Daoy (cell line): ENCODE measurements around the gene PBXIP1. TPM values are rescaled to one million over a fixed set of nuclear protein-coding genes. Genes with fewer than 3 reads are reported as not detected.
"Not testable (repeated sequence)": the region's sequence is repeated elsewhere in the genome, so short reads cannot be mapped to it uniquely, and the experiment has no call there.

Experiments used
- DNase-seq: peaks from one replicate; pipeline ENCODE4 v3.0.0-alpha.2; 2015; ENCODE audit warnings: low read depth
- total RNA-seq: library from RNA; depleted of rRNA; stranded (reverse); fragments of >200 nt; shearing (Covaris generic); gene quantifications from 2 replicates; pipeline ENCODE4 v1.2.3, GENCODE V29; 2014

PBXIP1 gene
- total RNA-seq, 1 experiment from 2014 or later, result 10.9 TPM

DNA sequence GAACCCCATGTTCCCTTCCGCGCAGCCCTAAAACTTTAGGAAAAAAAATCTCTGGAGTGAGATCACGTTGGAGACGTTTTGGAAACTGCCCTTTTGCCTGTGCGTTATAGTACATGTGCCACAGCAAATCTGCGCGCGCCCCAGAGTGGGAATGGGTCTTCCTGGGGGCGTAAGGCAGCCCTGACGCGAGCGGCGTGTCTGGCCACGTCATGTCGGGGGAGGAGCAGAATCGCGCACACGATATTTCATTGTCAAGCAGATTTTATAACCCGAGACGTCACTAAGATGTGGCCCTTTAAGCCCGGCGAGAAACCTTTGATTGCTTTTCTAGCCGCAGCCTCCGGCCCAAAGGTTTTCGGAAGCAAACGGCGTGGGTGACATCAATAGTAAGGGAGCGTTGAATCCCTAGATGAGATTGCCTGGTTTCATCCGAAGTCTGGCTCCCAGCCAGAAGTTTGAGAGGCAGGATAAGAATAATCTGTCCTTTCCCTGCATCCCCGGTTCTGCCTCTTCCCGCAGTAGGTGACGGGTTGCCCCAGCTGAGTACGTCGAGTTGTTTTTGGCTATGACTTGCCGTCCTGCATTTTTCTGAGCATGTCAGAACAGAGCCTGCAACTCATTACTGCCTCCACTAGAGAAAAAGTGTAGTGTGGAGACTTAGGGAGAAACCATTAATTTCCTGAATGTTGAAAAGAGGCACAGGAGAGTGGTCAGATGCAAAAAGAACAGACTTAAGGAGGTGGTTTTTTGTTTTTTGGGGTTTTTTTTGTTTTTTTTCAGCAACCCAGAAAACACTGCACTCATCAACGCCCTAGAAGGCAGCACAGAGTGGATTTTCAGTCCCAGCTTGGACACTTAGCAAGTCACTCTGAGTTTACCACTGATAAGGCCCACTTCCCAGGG is 18.6 kb downstream of the PBXIP1 start:
- DNase-seq, result peak; percentile 94

- peak; percentile 96 for DNase-seq
Measured at GRCh38 chr1:154936555-154937084, 19.3 kb downstream of the PBXIP1 start, which contains the start of gene PMVK. TSS of gene PMVK (minus strand) at chr1:154936719. CDS start at chr1:154936685, 34 bp downstream.

GRCh38 chr1:154935749-154936554 is 19.9 kb downstream of the PBXIP1 start:
- DNase-seq, result no peak

DNA sequence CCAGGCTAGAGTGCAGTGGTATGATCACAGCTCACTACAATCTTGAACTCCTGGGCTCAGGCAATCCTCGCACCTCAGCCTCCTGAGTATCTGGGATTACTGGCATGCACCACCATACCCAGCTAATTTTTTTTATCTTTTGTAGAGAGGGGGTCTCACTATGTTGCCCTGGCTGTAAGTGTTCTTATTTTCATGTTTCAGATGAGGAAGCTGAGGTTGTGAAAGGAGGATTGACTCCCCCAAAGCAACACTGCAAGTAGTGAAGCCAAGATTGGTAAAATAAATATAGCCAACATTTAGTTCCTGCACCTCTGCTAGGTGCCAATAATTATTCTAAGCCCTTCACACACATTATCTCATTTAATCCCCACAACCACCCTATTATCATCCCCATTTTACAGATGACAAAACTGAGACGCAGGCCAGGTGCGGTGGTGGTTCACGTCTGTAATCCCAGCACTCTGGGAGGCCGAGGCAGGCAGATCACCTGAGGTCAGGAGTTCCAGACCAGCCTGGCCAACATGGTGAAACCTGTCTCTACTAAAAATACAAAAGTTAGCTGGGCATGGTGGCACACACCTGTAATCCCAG is 21.4 kb downstream of the PBXIP1 start:
- no peak for DNase-seq

DNA sequence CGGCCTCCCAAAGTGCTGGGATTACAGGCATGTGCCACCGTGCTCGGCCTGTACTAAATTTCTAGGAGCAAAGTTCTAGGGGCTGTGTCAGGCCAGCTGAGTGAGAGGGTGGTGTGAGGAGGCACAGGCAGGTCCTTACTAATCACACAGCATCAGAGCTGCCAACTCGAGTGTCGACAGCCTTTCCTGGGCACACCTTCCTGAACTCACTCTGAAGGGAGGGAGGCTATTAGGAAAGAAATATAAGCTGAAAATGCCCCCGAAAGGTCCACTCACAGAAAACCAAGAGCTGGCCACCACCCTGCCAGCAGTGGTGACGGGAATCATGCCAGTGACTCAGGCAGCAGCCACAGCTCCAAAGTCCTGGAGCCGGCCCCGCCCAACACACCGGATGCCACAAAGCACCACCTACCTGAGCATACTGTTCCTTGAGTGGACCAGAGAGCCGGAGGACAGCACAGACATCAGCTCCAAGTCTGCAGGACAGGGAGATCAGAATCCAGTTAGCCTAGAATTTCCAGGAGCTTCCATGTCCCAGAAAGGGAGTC is 23.9 kb downstream of the PBXIP1 start:
- peak; percentile 82 for DNase-seq

DNA sequence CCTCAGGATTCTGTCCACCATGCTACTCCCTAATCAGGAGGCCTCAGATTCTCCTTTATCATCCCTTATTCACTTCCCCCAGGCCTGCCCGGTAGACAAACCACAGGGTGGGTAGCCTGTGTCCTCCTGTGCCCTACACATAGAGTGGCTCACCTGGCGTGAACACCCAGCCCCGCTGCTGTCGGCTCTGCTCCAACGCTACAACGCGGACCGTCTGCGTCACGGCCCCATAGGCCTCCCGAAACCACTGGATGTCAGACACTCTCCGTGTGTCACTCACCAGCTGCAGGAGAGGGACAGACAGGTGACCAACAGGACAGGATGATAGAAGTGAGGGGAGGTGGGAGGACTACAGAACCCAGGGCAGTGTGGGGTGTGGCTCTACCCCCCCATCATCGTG is 29.7 kb downstream of the PBXIP1 start:
- no peak for DNase-seq

- DNase-seq, result no peak
Measured at GRCh38 chr1:154925335-154926170, 30.3 kb downstream of the PBXIP1 start.

- DNase-seq, result no peak
Measured at GRCh38 chr1:154923695-154924094, 32.2 kb downstream of the PBXIP1 start.

- no peak for DNase-seq
Measured at GRCh38 chr1:154913273-154913672, 42.6 kb downstream of the PBXIP1 start.

GRCh38 chr1:154912755-154913154 is 43.1 kb downstream of the PBXIP1 start:
- DNase-seq, result no peak

DNA sequence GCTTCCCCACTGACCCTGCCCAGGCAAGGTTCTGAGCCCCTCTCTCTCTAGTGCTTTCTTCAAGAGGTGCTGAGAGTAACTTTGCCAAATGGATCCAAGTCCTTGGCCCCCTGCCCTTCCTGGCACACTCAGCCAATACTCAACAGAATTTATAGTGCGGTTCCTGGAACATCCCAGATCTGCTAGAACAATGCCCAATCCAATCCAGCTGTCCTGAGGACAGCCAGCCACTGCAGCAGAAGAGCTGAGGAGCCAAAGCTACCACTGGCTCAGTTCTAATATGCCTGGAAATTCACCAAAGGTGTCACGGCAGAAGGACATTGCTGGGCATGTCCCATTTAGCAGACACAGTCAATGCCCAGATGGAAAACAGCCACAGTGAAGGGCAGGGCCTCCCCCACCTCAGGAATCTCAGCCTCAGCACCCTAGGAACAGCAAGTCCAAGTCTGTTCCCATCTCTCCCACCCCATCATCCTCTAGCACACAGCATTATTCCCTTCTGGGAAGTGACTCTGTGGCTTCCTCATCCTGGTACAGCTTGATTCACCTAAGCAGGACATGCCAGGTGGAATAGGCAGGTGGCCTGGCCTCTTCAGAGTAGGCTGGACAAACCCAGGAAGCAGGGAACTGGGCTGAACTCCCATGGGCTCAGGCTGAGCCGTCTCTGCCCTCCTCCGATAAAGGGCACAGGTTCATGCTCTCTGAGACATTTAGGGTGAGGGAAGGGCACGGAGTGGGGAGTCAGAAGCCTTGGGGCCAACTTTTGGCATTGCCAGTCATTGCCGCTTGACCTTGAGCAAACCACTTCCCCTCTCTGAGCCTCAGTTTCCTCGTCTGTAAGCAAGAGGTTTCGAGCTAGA is 44.0 kb downstream of the PBXIP1 start:
- no peak for DNase-seq

- no peak for DNase-seq
Measured at GRCh38 chr1:154910851-154911250, 45.0 kb downstream of the PBXIP1 start.

DNA sequence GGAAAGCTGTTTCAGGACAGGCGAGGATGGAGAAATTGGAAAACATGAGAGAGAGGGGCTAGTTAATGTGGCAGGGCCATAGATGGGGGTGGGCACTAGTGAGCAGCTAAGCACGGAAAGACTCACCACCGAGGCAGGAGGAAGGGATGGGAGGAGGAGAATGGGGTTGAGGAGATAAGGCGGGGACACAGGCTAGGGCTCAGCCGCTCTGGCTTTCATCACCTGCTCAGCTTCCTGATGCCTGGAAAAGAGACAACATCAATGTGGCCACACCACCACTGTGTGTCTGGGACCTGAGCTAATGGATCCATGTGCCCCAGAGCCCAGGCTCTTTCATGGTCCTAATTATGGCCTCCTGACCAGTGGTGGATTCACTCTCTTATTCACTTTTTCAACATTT is 47.0 kb downstream of the PBXIP1 start:
- DNase-seq, result no peak

DNA sequence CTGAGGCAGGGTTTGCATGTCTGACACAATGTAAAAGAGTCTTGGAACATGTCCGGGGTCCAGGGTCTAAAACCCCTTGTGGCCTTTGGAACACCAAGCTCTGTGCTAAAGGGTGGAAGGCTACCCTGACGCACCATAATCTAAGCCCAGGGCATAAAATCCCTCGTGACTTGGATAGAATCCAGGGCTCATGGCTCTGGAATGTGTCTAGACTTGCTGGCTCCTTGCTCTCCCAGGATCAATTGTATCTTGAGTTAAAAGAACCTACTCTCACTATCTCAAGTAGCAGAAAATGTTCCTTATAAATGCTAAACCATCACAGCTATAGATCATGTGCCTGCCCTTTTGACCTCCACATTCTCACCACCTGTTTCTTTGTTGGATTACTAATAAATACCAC is 47.8 kb downstream of the PBXIP1 start:
- not testable (repeated sequence) for DNase-seq

DNA sequence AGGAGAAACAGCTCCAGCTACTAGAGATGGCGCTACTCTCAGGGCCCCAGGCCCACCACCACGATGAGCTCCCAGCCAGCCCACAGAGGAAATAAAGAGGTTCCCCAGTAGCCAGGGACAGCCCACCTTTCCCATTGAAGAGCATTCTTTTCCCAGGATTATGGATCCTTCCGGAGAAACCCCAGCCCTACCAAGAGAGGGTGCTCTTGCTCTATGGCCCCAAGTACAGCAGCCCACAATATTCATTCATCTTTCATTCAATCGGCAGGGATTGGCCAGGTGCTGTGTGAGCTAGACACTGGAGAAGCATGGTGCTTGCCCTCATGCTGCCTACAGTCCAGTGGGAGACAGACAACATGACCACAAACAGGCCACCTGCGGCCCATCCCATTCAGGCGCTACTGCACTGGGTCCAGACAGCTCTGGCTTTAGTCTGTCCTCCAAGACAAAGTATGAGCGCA is 49.2 kb downstream of the PBXIP1 start:
- no peak for DNase-seq

GRCh38 chr1:154902938-154903566 is 52.8 kb downstream of the PBXIP1 start:
- no peak for DNase-seq

DNA sequence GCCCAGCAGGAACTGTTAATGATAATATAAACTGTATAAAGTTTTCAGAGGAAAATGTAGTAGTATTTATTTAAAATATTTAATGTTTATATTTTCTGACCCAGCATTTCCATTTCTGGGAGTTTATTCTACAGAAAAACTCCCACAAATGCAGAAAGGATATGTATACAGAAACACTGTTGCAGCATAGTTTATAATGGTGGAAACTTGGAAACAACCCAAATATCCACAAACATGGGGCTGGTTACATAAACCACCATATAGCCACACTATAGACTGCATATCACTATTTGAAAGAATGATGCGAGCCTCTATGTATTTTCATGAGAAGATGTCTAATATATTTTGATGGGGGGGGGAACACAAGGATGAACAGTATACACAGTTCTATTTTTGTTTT is 54.3 kb downstream of the PBXIP1 start:
- no peak for DNase-seq

- no peak for DNase-seq
Measured at GRCh38 chr1:154899041-154899440, 56.9 kb downstream of the PBXIP1 start.

DNA sequence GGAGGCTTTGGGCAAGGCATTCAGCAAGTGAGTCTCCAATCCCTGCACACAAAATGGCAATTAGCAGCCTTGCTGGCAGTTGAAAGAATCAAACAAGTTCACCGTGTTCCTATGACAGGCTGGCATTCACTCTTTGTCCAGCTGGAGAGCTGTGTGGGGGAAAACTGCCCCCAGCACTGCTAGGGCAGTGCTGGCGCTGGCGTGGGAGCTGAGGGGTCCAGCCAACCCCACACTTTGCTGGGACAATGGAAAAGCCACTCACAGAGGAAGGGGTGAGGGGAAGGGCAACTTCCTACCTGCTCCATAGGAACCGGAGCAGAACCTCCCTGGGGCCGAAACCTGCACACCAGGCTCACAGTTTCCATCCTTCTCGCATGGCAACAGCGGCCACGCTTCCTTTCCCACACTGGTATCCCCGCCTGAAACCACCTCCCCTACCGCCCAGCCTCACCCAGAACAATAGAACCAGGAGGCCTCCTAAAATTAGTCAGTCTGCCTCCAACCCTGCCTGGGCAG is 59.1 kb downstream of the PBXIP1 start:
- DNase-seq, result no peak
